Breast epithelium (tissue), 3 donors: ENCODE measurements around the gene EPB41.

Experiments used
- CTCF ChIP-seq, 3 donors: fragments of 450-650 bp; IDR thresholded peaks; one replicate each; pipeline ENCODE4 v1.5.1; 2016 to 2017; ENCODE audit warnings: antibody characterized with exemption in 3 of 3, mild to moderate bottlenecking in 3 of 3, moderate library complexity in 3 of 3
- POLR2AphosphoS5 ChIP-seq, 3 donors: sonication (generic); formaldehyde crosslinking; IDR thresholded peaks; one replicate each; pipeline ENCODE4 v1.6.1; 2017; ENCODE audit warnings: antibody characterized with exemption in 3 of 3

GRCh38 chr1:29105822-29106221 is 191.5 kb downstream of the EPB41 start:
- TF ChIP-seq POLR2AphosphoS5 (IDR thresholded peaks at IDR 0.05), result no peak
- TF ChIP-seq CTCF (IDR thresholded peaks at IDR 0.05), result no peak
